NCI-H2196 (cell line): ENCODE data around the gene MDFI.

Experiments
- DNase-seq: peaks from one replicate; lab custom pipeline; 2025; ENCODE audit not compliant: unreplicated experiment; lab: John Stamatoyannopoulos, UW

MDFI gene

GRCh38 chr6:41630946-41631345 is 7.3 kb upstream of the MDFI start:
- DNase-seq = no peak

- DNase-seq = no peak
Observed at GRCh38 chr6:41633056-41633634, 5.1 kb upstream of the MDFI start.

- no peak for DNase-seq
Observed at GRCh38 chr6:41634657-41635056, 3.6 kb upstream of the MDFI start.

DNA sequence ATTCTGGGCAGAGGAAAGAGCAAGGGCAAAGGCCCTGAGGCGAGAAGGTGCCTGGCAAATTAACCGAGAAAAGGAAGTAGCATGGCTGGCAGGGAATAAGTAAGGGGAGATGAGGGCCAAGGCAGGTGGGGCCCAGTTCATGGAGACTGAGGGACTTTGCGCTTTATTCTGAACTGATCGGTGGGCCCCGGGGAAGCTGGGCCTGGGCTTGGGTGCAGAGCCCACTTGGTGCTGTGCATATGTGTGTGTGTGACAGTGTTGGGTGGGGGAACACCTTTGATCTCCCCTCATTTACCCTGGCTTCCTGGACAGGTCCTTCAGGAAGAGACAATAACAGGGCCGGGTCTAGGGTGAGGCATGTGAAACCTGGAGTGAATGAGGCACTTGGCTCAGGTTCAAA is 2.9 kb upstream of the MDFI start:
- DNase-seq = no peak

GRCh38 chr6:41636833-41637193 is 1.5 kb upstream of the MDFI start:
- DNase-seq = no peak

GRCh38 chr6:41637194-41638001 is 870 bp upstream of the MDFI start:
- DNase-seq = no peak

DNA sequence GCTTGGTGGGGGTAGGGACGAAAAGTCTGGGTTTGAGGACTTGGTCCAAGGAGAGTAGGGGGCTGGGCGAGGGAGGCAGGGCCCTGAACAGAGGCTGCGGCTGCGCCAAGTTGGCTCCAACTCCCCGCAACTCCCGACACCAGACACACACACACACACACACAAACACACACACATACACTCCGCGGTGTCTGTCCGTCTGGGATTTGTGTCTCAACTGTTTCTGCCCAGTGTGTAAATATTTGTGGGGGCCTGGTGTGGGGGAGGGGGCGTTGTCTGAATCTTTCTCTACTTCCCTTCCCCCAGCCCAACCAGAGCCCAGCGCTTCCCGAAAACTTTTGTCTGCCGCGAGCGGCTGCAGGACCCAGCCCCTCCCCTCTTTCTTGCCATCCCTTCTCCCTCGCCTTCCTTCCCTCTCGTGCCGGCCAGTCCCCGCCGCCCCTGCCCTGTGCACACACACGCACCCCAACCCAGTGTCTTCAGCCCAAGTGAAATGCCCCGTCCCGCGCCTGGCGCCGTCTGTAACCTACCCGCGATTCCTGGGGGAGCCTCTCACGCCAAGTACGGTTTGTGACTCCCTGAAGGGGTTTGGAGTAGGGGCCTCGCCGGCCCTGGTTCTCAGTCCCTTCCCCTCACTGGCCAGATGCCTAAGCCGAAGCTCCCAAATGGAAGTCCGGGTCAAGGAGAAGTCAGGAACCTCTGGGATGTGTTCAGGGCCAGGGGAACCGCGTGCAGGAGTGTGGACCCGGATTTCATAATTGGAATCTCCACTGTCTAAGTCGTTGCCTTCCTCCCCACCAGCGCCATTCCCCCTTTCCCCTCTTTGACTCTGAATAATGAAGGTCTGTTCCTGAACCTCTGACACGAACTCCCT is 904 bp downstream of the MDFI start:
- no peak for DNase-seq

GRCh38 chr6:41639809-41640371 is 1.6 kb downstream of the MDFI start:
- no peak for DNase-seq

DNA sequence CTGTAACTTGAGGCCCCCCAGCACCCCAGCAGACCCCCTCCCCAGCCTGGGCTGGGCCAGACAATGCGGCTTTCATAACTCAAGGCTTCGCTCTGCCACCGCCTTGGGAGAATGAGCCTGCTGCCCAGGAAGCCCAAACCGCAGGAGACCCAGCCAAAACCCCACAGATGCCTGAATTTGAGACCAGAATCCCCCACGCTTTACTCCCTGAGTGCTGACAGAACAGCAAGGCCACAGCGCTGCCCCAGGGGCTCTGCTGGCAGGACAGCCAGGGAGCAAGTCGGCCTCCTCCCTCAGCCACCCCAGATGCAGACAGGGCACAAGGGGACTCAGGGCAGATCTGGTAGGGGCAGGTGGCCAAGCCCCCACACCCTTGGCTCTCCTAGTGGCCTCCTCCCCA is 2.2 kb downstream of the MDFI start:
- DNase-seq = no peak

DNA sequence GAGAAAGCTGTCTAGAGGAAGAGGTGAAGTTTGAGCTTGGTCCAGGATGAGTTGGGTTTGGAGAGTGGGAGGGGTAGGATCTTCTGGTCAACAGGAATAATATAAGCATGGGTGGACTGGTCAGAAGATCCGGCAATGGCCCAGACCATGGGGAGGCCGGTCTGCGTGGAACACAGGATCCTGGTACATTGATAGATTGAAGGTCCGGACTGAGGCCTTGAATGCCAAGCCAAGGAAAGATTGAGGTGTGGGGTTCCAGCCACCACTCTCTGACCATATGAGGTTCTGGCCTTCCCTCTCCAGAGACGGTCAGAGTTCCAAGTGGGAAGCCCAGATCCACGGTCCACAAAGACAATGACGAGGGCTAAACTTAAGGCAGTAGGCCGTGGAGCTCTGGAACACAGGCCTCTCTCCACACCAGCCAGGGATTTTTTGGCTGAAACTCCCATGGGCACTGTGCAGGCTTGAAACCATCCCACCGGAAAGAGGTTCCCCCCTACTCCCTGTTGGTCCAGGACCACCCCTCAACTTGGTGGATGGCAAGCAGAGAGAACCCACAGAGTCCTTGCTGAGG is 3.2 kb downstream of the MDFI start:
- DNase-seq = no peak

- DNase-seq = no peak
Observed at GRCh38 chr6:41642090-41642959, 4.1 kb downstream of the MDFI start.

DNA sequence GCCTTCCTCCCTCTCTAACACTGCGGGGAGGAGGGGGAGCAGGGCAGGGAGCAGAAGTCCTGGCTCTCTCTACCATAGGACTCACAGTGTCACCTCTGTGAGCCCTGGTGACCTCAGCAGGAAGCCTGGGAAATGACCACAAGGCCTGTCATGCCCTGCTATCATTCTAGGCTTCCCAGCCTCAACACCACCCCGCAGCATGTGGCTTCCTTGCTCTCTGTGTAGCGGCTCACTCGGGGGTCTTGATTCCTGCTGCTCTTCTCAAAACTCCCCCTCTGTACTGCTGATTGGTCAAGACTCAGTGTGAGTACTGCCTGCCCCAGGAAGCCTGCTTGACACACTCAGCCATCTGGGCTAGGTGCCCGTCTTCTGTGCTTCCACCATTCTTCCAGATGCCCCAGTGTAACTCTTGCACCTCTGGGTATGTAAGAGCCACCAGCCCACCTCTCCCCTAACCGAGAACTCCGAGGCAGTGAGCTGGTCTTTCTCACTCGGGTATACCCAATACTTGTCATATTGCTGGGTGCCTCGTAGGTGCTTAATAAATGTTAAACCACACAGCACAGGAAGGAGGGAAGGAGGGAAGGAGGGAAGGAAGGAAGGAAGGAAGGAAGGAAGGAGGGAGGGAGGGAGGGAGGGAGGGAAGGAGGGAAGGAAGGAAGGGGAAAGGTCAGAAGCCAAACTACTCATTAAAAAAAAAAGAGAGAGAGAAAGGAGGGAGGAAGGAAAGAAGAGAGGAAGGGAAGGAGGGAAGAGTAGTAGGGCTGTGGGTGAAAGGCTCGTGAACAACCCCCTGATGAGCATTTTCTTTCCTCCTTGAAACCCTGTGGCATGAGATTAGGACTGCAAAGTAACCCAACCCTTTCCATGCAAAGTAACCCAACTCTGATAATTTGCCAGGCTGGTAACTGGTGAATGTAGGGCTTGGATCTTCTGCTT is 5.0 kb downstream of the MDFI start:
- no peak for DNase-seq

DNA sequence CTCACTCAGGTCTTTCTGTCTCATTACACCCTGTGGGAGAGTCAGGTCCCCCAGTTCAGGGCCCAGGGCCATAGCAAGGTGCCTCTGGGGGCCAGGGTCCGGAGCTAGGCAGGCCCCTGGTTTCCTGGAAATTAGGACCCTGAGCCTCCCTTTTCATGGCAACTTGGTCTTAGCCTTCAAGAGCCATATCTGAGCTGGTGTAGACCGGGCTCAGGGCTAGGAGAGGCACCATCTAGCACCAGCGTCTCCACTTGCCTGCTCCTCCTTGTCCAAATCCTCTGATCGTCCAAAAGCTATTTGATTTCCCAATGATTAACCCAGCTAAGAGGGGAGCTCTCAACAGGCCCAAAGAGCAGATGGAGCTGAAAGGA is 5.6 kb downstream of the MDFI start:
- no peak for DNase-seq

DNA sequence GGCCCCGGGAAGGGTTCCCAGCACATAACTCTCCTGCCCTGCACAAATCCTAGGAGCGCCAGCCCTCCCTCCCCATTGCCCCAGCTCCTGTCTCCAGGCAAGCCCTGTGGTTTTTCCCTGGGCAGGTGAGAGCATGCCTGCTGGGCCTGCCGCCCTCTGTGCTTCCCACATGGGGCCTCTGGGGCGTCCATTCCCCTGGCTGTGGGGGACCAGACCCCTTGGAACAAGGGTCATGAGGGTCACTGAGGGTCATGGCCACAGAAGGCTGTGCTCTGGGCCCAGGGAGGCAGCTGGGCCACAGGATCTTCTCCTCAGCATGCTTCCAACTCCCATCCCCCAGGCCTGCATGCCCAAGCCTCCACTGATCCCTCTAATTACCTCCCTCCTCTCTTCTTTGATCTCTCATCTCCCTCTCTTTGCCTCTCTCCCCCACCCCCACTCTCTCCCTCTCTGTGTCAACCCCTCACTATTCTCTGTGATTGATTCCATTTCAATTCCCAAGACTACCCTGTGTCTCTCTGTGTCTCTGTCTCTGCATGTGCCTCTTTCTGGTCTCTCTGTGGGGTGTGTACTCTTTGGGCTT is 6.1 kb downstream of the MDFI start:
- DNase-seq = no peak

DNA sequence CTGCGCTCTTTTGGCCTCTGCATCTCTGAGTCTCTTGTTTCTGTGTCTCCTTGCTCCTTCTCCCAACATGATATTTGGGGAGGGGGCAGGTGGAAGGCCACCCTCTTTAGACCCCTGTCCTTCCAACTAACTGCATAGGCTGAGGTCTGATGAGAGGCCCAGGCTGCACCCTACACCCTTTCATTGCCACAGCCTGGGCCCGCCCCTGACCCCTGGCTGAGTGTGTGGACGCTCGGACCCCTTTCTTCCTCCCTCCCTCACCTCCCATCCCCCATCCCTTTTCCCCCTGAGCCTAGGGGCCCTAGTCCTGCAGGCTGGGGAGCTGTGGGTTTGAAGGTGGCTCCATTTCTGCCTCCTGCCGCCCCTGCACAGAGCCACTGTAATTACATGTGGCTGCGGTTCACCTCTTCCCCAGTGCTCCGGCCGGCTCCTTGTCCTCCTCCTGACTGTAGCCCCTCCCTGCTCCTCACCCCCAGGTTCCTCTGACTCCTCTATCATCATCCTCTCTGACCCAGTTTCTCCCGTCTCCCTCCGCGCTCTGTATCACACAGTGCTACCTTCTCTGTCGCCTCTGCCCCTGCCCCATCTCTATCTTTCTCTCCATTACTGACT is 6.8 kb downstream of the MDFI start:
- DNase-seq = no peak

DNA sequence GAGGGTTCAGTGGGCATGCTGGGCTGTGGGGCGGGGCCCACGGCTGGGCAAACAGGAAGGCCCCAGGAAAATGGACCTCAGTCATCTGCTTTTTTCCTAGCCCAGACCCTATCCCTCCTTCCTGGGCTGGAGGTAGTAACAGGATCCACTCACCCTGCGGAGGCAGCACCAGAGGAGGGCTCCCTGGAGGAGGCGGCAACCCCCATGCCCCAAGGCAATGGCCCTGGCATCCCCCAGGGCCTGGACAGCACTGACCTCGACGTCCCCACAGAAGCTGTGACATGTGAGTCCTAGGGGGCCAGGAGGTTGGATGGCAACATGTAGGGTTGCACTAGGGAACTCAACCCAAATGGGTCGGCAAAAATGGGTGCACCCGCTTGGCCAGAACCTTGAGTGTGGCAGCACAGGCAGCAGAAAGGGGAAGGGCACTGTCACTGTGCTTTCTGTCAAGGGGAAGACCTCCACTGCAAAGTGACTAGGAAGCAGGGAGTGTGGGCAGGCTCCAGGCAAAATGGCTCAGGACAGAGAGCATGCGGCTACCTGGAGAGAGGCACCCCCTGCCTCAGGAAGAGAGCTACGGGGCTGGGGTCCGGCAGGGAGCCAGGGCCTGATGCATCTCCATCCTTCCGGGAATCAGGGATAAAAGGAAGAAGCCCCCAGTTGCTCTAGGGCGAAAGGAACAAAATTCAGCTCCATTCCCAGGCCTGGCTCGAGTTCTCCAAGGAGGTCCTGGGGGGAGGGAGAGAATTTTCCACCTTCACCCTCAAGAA is 7.9 kb downstream of the MDFI start:
- DNase-seq = no peak

DNA sequence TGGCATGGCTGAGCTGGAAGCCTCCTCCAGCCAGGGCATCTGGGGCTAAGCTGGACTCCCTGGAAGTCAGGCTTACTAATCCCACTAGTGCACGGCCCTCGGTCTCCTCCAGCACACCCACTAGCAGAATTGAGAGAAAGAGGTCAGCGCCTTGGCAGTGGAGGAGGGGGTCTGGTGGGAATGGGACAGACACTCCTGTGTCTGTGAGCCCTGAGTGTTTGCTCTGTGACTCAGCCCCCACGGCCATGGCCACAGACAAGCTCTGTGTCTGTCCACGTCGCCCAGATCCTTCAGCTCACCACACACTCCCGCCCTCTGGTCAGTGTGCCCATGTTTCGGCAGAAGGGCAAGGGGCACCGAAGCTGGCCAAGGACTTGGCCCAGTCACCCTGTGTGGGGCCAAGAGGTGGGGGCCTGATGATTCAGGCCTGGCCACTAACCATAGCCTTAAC is 8.8 kb downstream of the MDFI start:
- DNase-seq = no peak
